ENCODE measurements around the gene DIP2C. TPM values are rescaled to one million over a fixed set of nuclear protein-coding genes. Genes with fewer than 3 reads are reported as not detected.

DIP2C gene
- total RNA-seq, 1 donor from 2014 or later = 1.6 TPM

- Mint-ChIP-seq H3K4me1 (ENCODE audit: low read depth) (peaks cover 9% of the 10 kb centered on the region), H3K27me3 (ENCODE audit: low read depth) (peaks cover 6% of the 10 kb centered on the region), H3K27ac (no peak overlapping the region), H3K9me3 (no peaks in the 10 kb centered on the region), H3K4me3 (ENCODE audit: low read depth) (no peak overlapping the region), H3K36me3 (ENCODE audit: low read depth) (peaks cover 4% of the 10 kb centered on the region)
- intact Hi-C loops (cut with micrococcal nuclease) = no loop called here
- no peak for DNase-seq (ENCODE audit: low spot score)
These were observed 304.7 kb downstream of the DIP2C start for GRCh38 chr10:384538-385305.

- peaks cover 6% of the 10 kb centered on the region for H3K27me3 Mint-ChIP-seq (ENCODE audit: low read depth)
- peaks cover 9% of the 10 kb centered on the region for H3K4me1 Mint-ChIP-seq (ENCODE audit: low read depth)
- H3K27ac Mint-ChIP-seq = no peak overlapping the region
- H3K9me3 Mint-ChIP-seq = no peaks in the 10 kb centered on the region
- intact Hi-C loops (cut with micrococcal nuclease) = no loop called here
- no peak overlapping the region for H3K4me3 Mint-ChIP-seq (ENCODE audit: low read depth)
- H3K36me3 Mint-ChIP-seq (ENCODE audit: low read depth) = peaks cover 4% of the 10 kb centered on the region
- DNase-seq (ENCODE audit: low spot score) = no peak
These were observed 305.9 kb downstream of the DIP2C start for GRCh38 chr10:383519-383918.

GRCh38 chr10:381805-382204 lies 307.7 kb downstream of the DIP2C start:
- H3K27ac Mint-ChIP-seq = peak overlapping the region; percentile 56
- H3K4me1 Mint-ChIP-seq (ENCODE audit: low read depth) = peaks cover 9% of the 10 kb centered on the region
- H3K9me3 Mint-ChIP-seq = peaks cover 5% of the 10 kb centered on the region
- intact Hi-C loops (cut with micrococcal nuclease) = no loop called here
- no peak overlapping the region for H3K4me3 Mint-ChIP-seq (ENCODE audit: low read depth)
- H3K27me3 Mint-ChIP-seq (ENCODE audit: low read depth) = peaks cover 6% of the 10 kb centered on the region
- DNase-seq (ENCODE audit: low spot score) = no peak
- peaks cover 4% of the 10 kb centered on the region for H3K36me3 Mint-ChIP-seq (ENCODE audit: low read depth)

DNA sequence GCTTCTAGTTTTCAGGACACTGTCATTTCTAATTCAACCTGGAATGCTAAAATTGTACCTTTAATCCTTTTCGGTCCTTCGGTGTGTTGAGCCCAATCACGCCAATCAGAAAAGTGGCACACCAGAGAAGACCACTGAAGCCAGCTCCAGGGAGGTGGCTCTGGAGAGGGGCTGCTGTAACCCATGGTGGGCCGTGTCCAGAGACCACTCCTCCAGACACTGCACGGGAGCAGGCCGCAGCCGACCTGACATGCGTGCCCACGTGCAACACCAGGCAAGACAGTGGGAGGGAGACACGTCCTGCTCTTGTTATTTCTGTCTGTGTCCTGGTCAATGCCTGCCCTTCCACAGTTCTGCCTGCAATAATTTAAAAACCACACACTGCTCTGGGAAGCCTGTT lies 308.1 kb downstream of the DIP2C start:
- no peak overlapping the region for H3K4me3 Mint-ChIP-seq (ENCODE audit: low read depth)
- H3K36me3 Mint-ChIP-seq (ENCODE audit: low read depth) = peaks cover 4% of the 10 kb centered on the region
- H3K4me1 Mint-ChIP-seq (ENCODE audit: low read depth) = peaks cover 9% of the 10 kb centered on the region
- H3K9me3 Mint-ChIP-seq = peaks cover 5% of the 10 kb centered on the region
- H3K27ac Mint-ChIP-seq = no peak overlapping the region
- peaks cover 6% of the 10 kb centered on the region for H3K27me3 Mint-ChIP-seq (ENCODE audit: low read depth)
- DNase-seq (ENCODE audit: low spot score) = no peak
- intact Hi-C loops (cut with micrococcal nuclease) = no loop called here

GRCh38 chr10:380313-380940 lies 309.0 kb downstream of the DIP2C start:
- Mint-ChIP-seq H3K27ac (no peak overlapping the region), H3K4me1 (ENCODE audit: low read depth) (peaks cover 11% of the 10 kb centered on the region), H3K9me3 (peaks cover 5% of the 10 kb centered on the region), H3K36me3 (ENCODE audit: low read depth) (peaks cover 4% of the 10 kb centered on the region), H3K27me3 (ENCODE audit: low read depth) (peaks cover 6% of the 10 kb centered on the region), H3K4me3 (ENCODE audit: low read depth) (no peak overlapping the region)
- DNase-seq (ENCODE audit: low spot score) = no peak
- intact Hi-C loops (cut with micrococcal nuclease) = no loop called here

DNA sequence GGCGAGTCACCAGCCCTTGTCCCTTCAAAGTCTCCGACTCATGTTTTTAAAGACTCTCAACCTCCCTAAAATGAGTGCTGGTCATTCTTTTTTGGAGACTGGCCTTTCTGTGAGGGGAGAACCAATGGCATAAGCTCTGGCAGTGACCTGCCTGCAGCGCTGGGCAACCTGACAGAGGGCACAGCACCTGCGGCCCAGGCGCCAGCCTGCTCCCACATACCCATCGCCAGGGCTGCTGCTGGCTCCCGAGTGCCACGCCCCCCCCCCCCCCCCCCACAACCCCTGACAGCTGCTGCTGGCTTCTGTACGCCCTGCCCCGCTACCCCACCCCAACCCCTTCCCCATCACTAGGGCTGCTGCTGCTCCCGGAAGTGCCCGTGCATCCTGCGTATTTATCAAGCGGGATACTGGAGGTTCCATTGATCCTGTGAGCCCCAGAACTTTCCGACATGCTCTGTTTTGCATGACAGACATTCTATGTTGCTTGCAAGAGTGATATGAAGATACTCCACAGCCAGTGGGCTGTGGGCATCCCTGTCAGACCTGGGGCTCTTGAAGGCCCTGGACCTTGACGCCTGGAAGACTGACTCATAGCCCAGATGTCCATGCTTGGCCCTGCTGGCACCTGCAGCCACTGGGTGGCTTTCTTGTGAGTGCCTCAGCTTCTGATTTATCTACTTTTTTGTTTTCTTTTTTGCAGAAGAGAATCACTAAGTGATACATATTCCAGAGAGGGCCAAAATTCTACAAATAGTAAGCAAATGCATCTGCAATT lies 310.4 kb downstream of the DIP2C start:
- DNase-seq (ENCODE audit: low spot score) = no peak
- Mint-ChIP-seq H3K4me1 (ENCODE audit: low read depth) (peaks cover 11% of the 10 kb centered on the region), H3K27me3 (ENCODE audit: low read depth) (peaks cover 6% of the 10 kb centered on the region), H3K36me3 (ENCODE audit: low read depth) (peaks cover 4% of the 10 kb centered on the region), H3K4me3 (ENCODE audit: low read depth) (no peak overlapping the region), H3K9me3 (peaks cover 5% of the 10 kb centered on the region), H3K27ac (no peak overlapping the region)
- intact Hi-C loops (cut with micrococcal nuclease) = no loop called here

DNA sequence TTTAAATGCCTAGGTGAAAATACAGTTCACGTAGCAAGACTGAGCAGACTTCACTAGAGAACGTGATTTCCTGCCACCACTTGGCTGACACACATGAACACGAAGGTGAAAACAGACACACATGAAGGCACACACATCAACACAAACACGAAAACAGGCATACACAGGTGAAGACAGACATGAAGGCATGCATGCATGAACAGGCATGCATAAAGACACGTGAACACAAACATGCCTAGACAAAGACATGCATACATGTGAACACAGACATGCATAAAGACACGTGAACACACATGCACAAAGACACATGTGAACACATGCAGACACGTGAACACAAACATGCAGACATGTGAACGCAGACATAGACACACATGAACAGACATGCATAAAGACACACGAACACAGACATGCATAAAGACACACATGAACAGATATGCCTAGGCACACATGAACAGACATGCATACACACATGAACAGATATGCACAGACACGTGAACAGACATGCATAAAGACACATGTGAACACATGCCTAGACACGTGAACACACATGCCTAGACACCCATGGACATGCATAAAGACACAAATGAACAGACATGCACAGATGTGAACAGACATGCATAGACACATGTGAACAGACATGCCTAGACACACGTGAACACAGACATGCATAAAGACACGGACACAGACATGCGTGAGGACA lies 311.1 kb downstream of the DIP2C start:
- H3K9me3 Mint-ChIP-seq = peaks cover 5% of the 10 kb centered on the region
- DNase-seq (ENCODE audit: low spot score) = no peak
- no peak overlapping the region for H3K4me3 Mint-ChIP-seq (ENCODE audit: low read depth)
- peaks cover 4% of the 10 kb centered on the region for H3K36me3 Mint-ChIP-seq (ENCODE audit: low read depth)
- intact Hi-C loops (cut with micrococcal nuclease) = no loop called here
- no peak overlapping the region for H3K27ac Mint-ChIP-seq
- peaks cover 11% of the 10 kb centered on the region for H3K4me1 Mint-ChIP-seq (ENCODE audit: low read depth)
- peaks cover 6% of the 10 kb centered on the region for H3K27me3 Mint-ChIP-seq (ENCODE audit: low read depth)

DNA sequence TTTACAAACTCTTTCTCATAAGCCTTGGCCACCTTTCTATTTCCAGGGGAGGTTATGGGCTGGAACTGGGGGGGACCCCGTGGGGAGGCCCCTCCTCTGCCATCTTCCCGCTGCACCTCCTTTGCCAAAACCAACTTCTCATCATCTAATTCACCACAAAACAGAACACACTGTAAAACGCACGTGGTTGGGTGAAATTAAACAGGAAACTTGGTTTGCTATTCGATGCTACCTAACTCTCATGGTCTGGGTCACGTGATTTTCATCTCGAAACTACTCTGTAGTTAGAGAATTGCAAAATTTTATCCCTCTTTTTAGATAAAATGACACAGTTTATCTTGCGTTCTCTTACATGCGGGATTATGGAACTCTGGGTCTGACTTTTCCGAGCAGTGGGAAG lies 312.2 kb downstream of the DIP2C start:
- Mint-ChIP-seq H3K27me3 (ENCODE audit: low read depth) (peaks cover 6% of the 10 kb centered on the region), H3K27ac (no peak overlapping the region), H3K4me1 (ENCODE audit: low read depth) (peaks cover 9% of the 10 kb centered on the region), H3K9me3 (peaks cover 5% of the 10 kb centered on the region), H3K36me3 (ENCODE audit: low read depth) (peaks cover 4% of the 10 kb centered on the region), H3K4me3 (ENCODE audit: low read depth) (no peak overlapping the region)
- no peak for DNase-seq (ENCODE audit: low spot score)
- intact Hi-C loops (cut with micrococcal nuclease) = no loop called here

DNA sequence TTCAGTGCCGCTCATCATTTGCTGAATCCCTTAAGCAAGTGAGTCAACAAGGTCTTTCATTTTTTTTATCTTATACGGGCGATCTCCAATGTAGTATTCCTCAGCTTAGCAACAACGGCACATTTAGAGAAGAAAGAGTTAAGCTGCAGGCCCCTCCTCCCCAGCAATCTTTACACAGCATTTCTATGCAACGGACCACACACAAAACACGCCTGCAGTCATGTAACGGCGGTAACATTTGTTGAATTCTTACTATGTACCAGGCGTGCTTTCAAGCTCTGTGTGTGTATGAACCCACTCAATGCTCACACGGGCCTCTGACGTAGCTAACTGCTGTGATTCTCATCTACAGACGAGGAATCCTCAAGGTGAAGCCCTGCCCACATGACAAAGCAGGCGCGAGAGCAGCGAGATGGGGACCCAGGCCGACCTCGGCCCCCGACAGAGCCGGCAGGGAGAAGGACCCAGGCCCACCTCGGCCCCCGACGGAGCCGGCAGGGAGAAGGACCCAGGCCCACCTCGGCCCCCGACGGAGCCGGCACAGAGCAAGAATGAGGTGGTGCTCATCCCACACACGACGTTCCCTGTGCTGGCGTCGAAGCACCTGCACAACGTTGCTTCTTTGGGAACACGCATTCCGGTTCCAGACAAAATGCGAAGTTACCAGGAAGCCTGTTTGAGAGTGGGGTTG lies 313.5 kb downstream of the DIP2C start:
- Mint-ChIP-seq H3K27ac (no peak overlapping the region), H3K4me3 (ENCODE audit: low read depth) (no peak overlapping the region)
- no peak for DNase-seq (ENCODE audit: low spot score)

GRCh38 chr10:374354-374753 lies 315.1 kb downstream of the DIP2C start:
- Mint-ChIP-seq H3K27ac (no peak overlapping the region), H3K27me3 (ENCODE audit: low read depth) (no peaks in the 10 kb centered on the region), H3K4me1 (ENCODE audit: low read depth) (peaks cover 1% of the 10 kb centered on the region), H3K4me3 (ENCODE audit: low read depth) (no peak overlapping the region), H3K36me3 (ENCODE audit: low read depth) (no peaks in the 10 kb centered on the region), H3K9me3 (peaks cover 5% of the 10 kb centered on the region)
- no peak for DNase-seq (ENCODE audit: low spot score)
- intact Hi-C loops (cut with micrococcal nuclease) = no loop called here

More for the DNA sequence above, 313.5 kb downstream of the DIP2C start:
- peaks cover 1% of the 10 kb centered on the region for H3K4me1 Mint-ChIP-seq (ENCODE audit: low read depth)
- H3K27me3 Mint-ChIP-seq (ENCODE audit: low read depth) = peaks cover 4% of the 10 kb centered on the region
- H3K9me3 Mint-ChIP-seq = peaks cover 5% of the 10 kb centered on the region
- H3K36me3 Mint-ChIP-seq (ENCODE audit: low read depth) = no peaks in the 10 kb centered on the region
- intact Hi-C loops (cut with micrococcal nuclease) = no loop called here

DNA sequence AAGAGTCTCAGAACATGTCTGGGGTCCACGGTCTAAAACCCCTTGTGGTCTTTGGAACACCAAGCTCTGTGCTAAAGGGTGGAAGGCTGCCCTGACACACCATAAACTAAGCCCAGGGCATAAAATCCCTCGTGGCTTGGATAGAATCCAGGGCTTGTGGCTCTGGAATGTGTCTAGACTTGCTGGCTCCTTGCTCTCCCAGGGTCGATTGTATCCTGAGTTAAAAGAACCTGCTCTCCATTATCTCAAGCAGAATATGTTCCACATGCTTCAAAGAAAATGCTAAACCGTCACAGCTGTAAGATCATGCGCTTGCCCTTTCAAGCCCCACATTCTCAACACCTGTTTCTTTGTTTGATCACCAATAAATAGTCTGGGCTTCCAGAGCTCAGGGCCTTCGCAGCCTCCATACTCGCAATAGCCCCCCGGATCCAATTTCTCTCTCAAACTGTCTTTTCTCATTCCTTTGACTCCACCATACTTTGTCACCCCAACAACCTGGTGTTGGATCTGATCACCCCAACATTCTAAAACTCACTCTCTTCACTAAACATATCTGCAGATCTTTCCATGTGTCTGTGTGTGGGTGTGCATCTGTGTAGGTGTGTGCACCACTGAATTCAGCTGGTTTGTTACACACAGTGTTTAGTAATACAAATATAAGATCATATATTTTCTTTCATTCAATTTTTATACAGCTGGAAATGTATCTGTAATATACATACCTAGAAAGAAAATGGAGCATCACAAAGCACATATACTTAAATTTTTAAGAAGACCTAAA lies 315.8 kb downstream of the DIP2C start:
- intact Hi-C loops (cut with micrococcal nuclease) = no loop called here
- DNase-seq (ENCODE audit: low spot score) = no peak
- H3K4me3 Mint-ChIP-seq (ENCODE audit: low read depth) = no peak overlapping the region
- no peak overlapping the region for H3K27ac Mint-ChIP-seq
- H3K36me3 Mint-ChIP-seq (ENCODE audit: low read depth) = no peaks in the 10 kb centered on the region
- peaks cover 5% of the 10 kb centered on the region for H3K9me3 Mint-ChIP-seq
- no peaks in the 10 kb centered on the region for H3K27me3 Mint-ChIP-seq (ENCODE audit: low read depth)
- H3K4me1 Mint-ChIP-seq (ENCODE audit: low read depth) = peaks cover 1% of the 10 kb centered on the region
